ENCODE results near the gene MYMK.

MYMK gene

GRCh38 chr9:133496861-133497842 lies 27.6 kb downstream of the MYMK start:
- Histone ChIP-seq H3K4me2 (no peak overlapping the region), H3K79me2 (ENCODE audit: insufficient read depth, low read depth) (no peaks in the 10 kb centered on the region), H3K4me3 (IDR thresholded peaks at IDR 0.05; ENCODE audit: insufficient read depth, low read depth, low read length) (no peak overlapping the region), H3K27ac (no peak overlapping the region), H4K20me1 (ENCODE audit: insufficient read depth) (no peaks in the 10 kb centered on the region), H2AFZ (ENCODE audit: low read depth) (no peak overlapping the region), H3K4me1 (ENCODE audit: low read depth, poor library complexity, severe bottlenecking) (no peaks in the 10 kb centered on the region), H3K36me3 (ENCODE audit: insufficient read depth) (no peaks in the 10 kb centered on the region), H3K9ac (no peak overlapping the region), H3K27me3 (ENCODE audit: insufficient read depth, low read depth) (peaks cover 69% of the 10 kb centered on the region; the same call in 1 of the 2 replicates)
- TF ChIP-seq, protein P1, sequence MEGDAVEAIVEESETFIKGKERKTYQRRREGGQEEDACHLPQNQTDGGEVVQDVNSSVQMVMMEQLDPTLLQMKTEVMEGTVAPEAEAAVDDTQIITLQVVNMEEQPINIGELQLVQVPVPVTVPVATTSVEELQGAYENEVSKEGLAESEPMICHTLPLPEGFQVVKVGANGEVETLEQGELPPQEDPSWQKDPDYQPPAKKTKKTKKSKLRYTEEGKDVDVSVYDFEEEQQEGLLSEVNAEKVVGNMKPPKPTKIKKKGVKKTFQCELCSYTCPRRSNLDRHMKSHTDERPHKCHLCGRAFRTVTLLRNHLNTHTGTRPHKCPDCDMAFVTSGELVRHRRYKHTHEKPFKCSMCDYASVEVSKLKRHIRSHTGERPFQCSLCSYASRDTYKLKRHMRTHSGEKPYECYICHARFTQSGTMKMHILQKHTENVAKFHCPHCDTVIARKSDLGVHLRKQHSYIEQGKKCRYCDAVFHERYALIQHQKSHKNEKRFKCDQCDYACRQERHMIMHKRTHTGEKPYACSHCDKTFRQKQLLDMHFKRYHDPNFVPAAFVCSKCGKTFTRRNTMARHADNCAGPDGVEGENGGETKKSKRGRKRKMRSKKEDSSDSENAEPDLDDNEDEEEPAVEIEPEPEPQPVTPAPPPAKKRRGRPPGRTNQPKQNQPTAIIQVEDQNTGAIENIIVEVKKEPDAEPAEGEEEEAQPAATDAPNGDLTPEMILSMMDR (conservative IDR thresholded peaks at IDR 0.05; ENCODE audit: low read depth, low read length), result no peak

- Histone ChIP-seq H3K4me2 (no peak overlapping the region), H3K36me3 (ENCODE audit: insufficient read depth) (no peaks in the 10 kb centered on the region), H3K79me2 (ENCODE audit: insufficient read depth, low read depth) (no peaks in the 10 kb centered on the region), H3K4me1 (ENCODE audit: low read depth, poor library complexity, severe bottlenecking) (no peaks in the 10 kb centered on the region), H2AFZ (ENCODE audit: low read depth) (no peak overlapping the region), H3K4me3 (IDR thresholded peaks at IDR 0.05; ENCODE audit: insufficient read depth, low read depth, low read length) (no peak overlapping the region), H4K20me1 (ENCODE audit: insufficient read depth) (no peaks in the 10 kb centered on the region), H3K27ac (no peak overlapping the region), H3K9ac (no peak overlapping the region), H3K27me3 (ENCODE audit: insufficient read depth, low read depth) (peaks cover 71% of the 10 kb centered on the region; the same call in 1 of the 2 replicates)
- TF ChIP-seq, protein P1 (conservative IDR thresholded peaks at IDR 0.05; ENCODE audit: low read depth, low read length), result no peak
Measured at GRCh38 chr9:133495327-133496293, 29.1 kb downstream of the MYMK start.

DNA sequence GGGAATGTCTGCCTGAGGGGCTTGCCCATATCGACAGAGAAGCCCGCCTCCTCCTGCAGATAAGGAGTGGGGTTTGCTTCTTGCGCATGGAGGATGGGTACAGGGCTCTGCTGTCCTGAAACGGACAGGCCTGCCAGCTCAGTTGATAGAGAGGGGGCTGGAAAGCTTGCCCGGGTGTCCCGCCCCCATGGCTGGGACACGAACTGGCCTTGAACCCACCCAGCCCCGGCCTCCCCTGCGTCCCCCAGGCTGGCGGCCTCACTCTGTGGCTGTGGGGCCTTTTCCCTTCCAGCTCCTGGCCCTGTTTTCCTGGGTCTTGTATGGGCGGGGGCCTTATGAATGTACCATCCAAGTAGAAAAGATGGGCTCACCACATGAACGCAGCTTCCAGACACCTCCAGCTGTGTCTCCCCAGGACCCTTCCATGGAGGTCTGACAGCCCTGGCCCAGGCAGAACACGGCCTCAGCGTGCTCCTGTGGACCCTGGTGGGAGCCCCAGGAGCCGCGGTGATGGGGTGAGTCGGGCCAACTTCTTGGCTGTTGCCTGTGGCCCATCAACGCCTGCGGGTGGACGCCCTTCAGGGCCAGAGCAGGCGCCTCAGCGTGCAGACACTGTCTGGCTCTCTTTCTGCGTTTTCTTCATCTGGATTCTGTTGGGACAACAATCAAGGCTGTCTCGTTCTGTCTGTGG lies 30.0 kb downstream of the MYMK start:
- Histone ChIP-seq H3K79me2 (ENCODE audit: insufficient read depth, low read depth) (no peaks in the 10 kb centered on the region), H3K27ac (no peak overlapping the region), H3K4me2 (no peak overlapping the region), H2AFZ (ENCODE audit: low read depth) (no peak overlapping the region), H3K4me3 (IDR thresholded peaks at IDR 0.05; ENCODE audit: insufficient read depth, low read depth, low read length) (no peak overlapping the region), H3K36me3 (ENCODE audit: insufficient read depth) (no peaks in the 10 kb centered on the region), H4K20me1 (ENCODE audit: insufficient read depth) (no peaks in the 10 kb centered on the region), H3K9ac (no peak overlapping the region), H3K4me1 (ENCODE audit: low read depth, poor library complexity, severe bottlenecking) (no peaks in the 10 kb centered on the region), H3K27me3 (ENCODE audit: insufficient read depth, low read depth) (peaks cover 72% of the 10 kb centered on the region; the same call in 1 of the 2 replicates)
- TF ChIP-seq, protein P1 (conservative IDR thresholded peaks at IDR 0.05; ENCODE audit: low read depth, low read length), result no peak
